SW 1271 (cell line): Measurements from ENCODE around the gene BCHE.
"Not testable (repeated sequence)": the region's sequence is repeated elsewhere in the genome, so short reads cannot be mapped to it uniquely, and the experiment has no call there.

Source experiments
- DNase-seq, 2 experiments: peaks; one replicate each; lab custom pipeline; 2025; lab: John Stamatoyannopoulos, UW

Gene BCHE

GRCh38 chr3:165816209-165816608 is 21.0 kb downstream of the BCHE start:
- no peak for DNase-seq

GRCh38 chr3:165815682-165816081 is 21.5 kb downstream of the BCHE start:
- no peak for DNase-seq

GRCh38 chr3:165814380-165814779 is 22.8 kb downstream of the BCHE start:
- DNase-seq = no peak

GRCh38 chr3:165807937-165808336 is 29.3 kb downstream of the BCHE start:
- not testable (repeated sequence) for DNase-seq

- peak in 1 of 2 experiments; percentile 15 for DNase-seq
Observed at GRCh38 chr3:165805946-165806561, 31.2 kb downstream of the BCHE start.

GRCh38 chr3:165803471-165803870 is 33.8 kb downstream of the BCHE start:
- no peak for DNase-seq

GRCh38 chr3:165800970-165801369 is 36.3 kb downstream of the BCHE start:
- no peak for DNase-seq

- no peak for DNase-seq
Observed at GRCh38 chr3:165799026-165799425, 38.2 kb downstream of the BCHE start.

GRCh38 chr3:165797551-165797950 is 39.7 kb downstream of the BCHE start:
- DNase-seq = no peak

- no peak for DNase-seq
Observed at GRCh38 chr3:165796701-165797100, 40.5 kb downstream of the BCHE start.

GRCh38 chr3:165788531-165788930 is 48.7 kb downstream of the BCHE start:
- no peak for DNase-seq

GRCh38 chr3:165786013-165786412 is 51.2 kb downstream of the BCHE start:
- DNase-seq = no peak

- no peak for DNase-seq
Observed at GRCh38 chr3:165784337-165784736, 52.9 kb downstream of the BCHE start.

GRCh38 chr3:165783383-165783782 is 53.8 kb downstream of the BCHE start:
- no peak for DNase-seq

- DNase-seq = no peak
Observed at GRCh38 chr3:165778891-165779290, 58.3 kb downstream of the BCHE start.

GRCh38 chr3:165778456-165778855 is 58.8 kb downstream of the BCHE start:
- no peak for DNase-seq

- no peak for DNase-seq
Observed at GRCh38 chr3:165775824-165776223, 61.4 kb downstream of the BCHE start.

GRCh38 chr3:165770781-165771180 is 66.4 kb downstream of the BCHE start:
- DNase-seq = no peak

- no peak for DNase-seq
Observed at GRCh38 chr3:165768680-165769079, 68.5 kb downstream of the BCHE start.

- DNase-seq = no peak
Observed at GRCh38 chr3:165759041-165759440, 78.2 kb downstream of the BCHE start.

- DNase-seq = no peak
Observed at GRCh38 chr3:165755571-165755970, 81.7 kb downstream of the BCHE start.

GRCh38 chr3:165754219-165755007 is 82.8 kb downstream of the BCHE start:
- DNase-seq = no peak

- DNase-seq = no peak
Observed at GRCh38 chr3:165753560-165753959, 83.7 kb downstream of the BCHE start.

GRCh38 chr3:165751637-165752036 is 85.6 kb downstream of the BCHE start:
- no peak for DNase-seq
